Measurements from ENCODE around the gene TGM3.

DNA sequence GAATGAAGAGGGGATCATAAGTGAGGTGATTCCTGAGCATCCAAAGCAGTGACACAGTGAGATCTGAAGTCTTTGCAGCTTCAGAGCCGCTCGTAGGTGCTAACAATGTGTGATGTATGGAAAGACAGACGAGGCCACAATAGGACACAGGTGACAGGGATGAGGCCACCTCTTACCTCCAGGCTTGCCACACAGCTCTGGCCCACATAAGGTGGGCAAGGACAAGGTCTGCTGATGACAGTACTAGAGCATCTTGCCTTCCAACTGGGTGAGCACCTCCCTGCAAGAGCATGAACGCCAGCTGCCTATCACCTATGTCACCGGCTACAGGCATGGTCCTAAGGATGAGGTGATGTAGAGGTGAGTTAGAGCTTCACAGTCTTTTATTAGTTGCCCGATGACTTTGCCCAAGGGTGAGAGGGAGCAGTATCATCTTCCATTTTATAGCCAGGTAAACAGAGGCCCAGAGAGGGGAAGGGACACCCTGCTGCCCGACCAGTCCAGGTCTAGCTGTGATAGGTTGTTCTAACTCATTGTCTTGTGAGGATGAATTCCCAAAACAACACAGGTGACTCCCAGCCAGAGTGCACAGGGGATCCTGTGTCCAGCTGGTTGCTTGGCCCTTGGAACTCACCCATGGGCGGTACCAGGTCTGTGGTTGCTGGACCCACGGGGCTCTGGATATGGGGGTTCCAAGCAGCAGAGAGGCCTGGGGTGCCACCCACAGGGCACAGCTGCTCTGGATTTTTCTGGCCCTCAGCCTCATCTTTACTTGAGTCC is 78.7 kb downstream of the TGM3 start:
- TF ChIP-seq, protein P1, sequence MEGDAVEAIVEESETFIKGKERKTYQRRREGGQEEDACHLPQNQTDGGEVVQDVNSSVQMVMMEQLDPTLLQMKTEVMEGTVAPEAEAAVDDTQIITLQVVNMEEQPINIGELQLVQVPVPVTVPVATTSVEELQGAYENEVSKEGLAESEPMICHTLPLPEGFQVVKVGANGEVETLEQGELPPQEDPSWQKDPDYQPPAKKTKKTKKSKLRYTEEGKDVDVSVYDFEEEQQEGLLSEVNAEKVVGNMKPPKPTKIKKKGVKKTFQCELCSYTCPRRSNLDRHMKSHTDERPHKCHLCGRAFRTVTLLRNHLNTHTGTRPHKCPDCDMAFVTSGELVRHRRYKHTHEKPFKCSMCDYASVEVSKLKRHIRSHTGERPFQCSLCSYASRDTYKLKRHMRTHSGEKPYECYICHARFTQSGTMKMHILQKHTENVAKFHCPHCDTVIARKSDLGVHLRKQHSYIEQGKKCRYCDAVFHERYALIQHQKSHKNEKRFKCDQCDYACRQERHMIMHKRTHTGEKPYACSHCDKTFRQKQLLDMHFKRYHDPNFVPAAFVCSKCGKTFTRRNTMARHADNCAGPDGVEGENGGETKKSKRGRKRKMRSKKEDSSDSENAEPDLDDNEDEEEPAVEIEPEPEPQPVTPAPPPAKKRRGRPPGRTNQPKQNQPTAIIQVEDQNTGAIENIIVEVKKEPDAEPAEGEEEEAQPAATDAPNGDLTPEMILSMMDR (conservative IDR thresholded peaks at IDR 0.05 in 1 of 2, IDR thresholded peaks at IDR 0.05 in 1 of 2; ENCODE audit: low read depth in 1 of 2, low read length in 2 of 2) = no peak
- no peak for TF ChIP-seq EZH2 (IDR thresholded peaks at IDR 0.05; ENCODE audit: low read length, missing control alignments)
